HG03196 (cell line): ENCODE measurements around the gene GJA9.

Source experiments
- ATAC-seq: cut with Tn5 transposase; IDR thresholded peaks from one replicate; pipeline ENCODE4 v1.9.1; 2021; ENCODE audit not compliant: unreplicated experiment

Gene GJA9

GRCh38 chr1:38832370-38832734, 49.0 kb downstream of the GJA9 start:
- ATAC-seq: no peak

- no peak for ATAC-seq
Observed at GRCh38 chr1:38831731-38832369, 49.5 kb downstream of the GJA9 start.

GRCh38 chr1:38829368-38829767, 52.0 kb downstream of the GJA9 start:
- ATAC-seq: no peak

- no peak for ATAC-seq
Observed at GRCh38 chr1:38827318-38827717, 54.1 kb downstream of the GJA9 start.

DNA sequence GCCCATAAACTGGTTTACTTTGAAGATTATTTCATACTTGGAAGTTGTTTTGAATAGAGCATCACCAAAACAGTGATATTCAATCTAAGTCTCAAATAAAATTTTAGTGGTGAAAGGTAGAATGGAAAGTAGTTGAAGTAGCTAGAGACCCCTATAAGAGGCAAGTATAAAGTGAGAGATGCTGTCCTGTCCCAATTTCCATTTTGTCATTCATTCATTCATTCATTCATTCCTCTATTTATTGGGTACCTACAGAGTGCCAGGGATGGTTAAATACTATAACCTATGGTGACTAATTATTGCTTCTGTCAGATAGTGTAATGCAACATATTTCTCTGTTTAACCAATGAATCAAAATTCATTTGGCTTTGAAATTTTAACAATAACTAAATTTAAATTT, 54.5 kb downstream of the GJA9 start:
- ATAC-seq: no peak

DNA sequence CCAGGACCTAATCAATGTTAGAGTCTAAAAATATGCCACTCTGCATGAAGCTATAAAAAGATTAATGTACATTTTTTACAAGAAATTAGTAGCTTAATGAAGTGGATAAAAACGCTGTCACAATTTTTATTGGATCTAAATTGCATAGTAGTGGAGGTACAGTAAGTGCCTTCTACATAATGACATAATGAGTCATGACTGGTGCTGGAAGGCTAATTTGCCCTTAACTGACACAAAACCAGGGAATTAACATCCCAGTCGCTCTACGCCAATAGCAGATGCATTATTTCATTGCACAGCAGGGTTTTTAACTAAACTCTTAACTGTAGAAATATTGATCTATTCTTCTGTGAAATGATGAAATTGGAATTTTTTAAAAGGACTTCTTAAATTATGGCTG, 55.1 kb downstream of the GJA9 start:
- no peak for ATAC-seq
